Mesenchymal stem cell (in vitro differentiated cells and primary cell): ENCODE results near the gene CDKL2. TPM values are rescaled to one million over a fixed set of nuclear protein-coding genes. Genes with fewer than 3 reads are reported as not detected.
"Not testable (repeated sequence)": the region's sequence is repeated elsewhere in the genome, so short reads cannot be mapped to it uniquely, and the experiment has no call there.

Experiments
- DNase-seq: peaks from one replicate; pipeline ENCODE4 v3.0.0-alpha.2; 2013
- H2AFZ ChIP-seq: one replicate; pipeline ENCODE4 v1.6.1; 2013; ENCODE audit warnings: low read depth, mild to moderate bottlenecking, control low read depth, inconsistent platforms, low read length, moderate library complexity
- H2AK5ac ChIP-seq: 2 replicates; pipeline ENCODE4 v1.6.1; 2013; ENCODE audit warnings: low read length, moderate library complexity, mild to moderate bottlenecking, inconsistent platforms; ENCODE audit not compliant: severe bottlenecking
- H2BK120ac ChIP-seq: one replicate; pipeline ENCODE4 v1.6.1; 2013; ENCODE audit warnings: low read depth, mild to moderate bottlenecking, inconsistent platforms, low read length, moderate library complexity
- H2BK12ac ChIP-seq, 2 experiments: one replicate each; pipeline ENCODE4 v1.6.1; 2013; ENCODE audit warnings: inconsistent platforms in 2 of 2, low read length in 2 of 2, mild to moderate bottlenecking in 2 of 2, moderate library complexity in 2 of 2, control low read depth in 1 of 2
- H2BK15ac ChIP-seq: one replicate; pipeline ENCODE4 v1.6.1; 2013; ENCODE audit warnings: mild to moderate bottlenecking, low read depth, inconsistent platforms; ENCODE audit not compliant: poor library complexity, severe bottlenecking
- H2BK5ac ChIP-seq: 2 replicates; pipeline ENCODE4 v1.6.1; 2013; ENCODE audit warnings: low read depth, mild to moderate bottlenecking, low read length, control low read depth, inconsistent platforms; ENCODE audit not compliant: poor library complexity, severe bottlenecking
- H3K14ac ChIP-seq, 2 experiments: one replicate each; pipeline ENCODE4 v1.6.1; 2013; ENCODE audit warnings: inconsistent platforms in 2 of 2, low read length in 2 of 2, control low read depth in 1 of 2, mild to moderate bottlenecking in 1 of 2, moderate library complexity in 1 of 2
- H3K18ac ChIP-seq, 2 experiments: one replicate each; pipeline ENCODE4 v1.6.1; 2013; ENCODE audit warnings: inconsistent platforms in 2 of 2, low read length in 2 of 2, control low read depth in 1 of 2, low read depth in 1 of 2, mild to moderate bottlenecking in 1 of 2
- H3K23ac ChIP-seq, 2 experiments: one replicate each; pipeline ENCODE4 v1.6.1; 2013; ENCODE audit warnings: inconsistent platforms in 2 of 2, low read length in 2 of 2, mild to moderate bottlenecking in 2 of 2, moderate library complexity in 2 of 2, control low read depth in 1 of 2
- H3K27ac ChIP-seq: 2 replicates; pipeline ENCODE4 v1.5.1; 2013; ENCODE audit warnings: mild to moderate bottlenecking, moderate library complexity, low read length, control low read depth, inconsistent platforms; ENCODE audit not compliant: poor library complexity, severe bottlenecking
- H3K27me3 ChIP-seq, 2 experiments: 2 replicates each; pipeline versions ENCODE4 v1.6.1 to v1.7.0; 2013; ENCODE audit warnings: low read length in 2 of 2, mild to moderate bottlenecking in 2 of 2, moderate library complexity in 2 of 2, control low read depth in 1 of 2, inconsistent platforms in 1 of 2; ENCODE audit not compliant: control insufficient read depth in 1 of 2, insufficient read depth in 1 of 2
- H3K36me3 ChIP-seq, 2 experiments: 2 replicates each; pipeline versions ENCODE4 v1.6.1 to v1.7.0; 2013; ENCODE audit warnings: low read length in 2 of 2, control low read depth in 1 of 2, inconsistent platforms in 1 of 2, low read depth in 1 of 2, mild to moderate bottlenecking in 1 of 2; ENCODE audit not compliant: insufficient read depth in 2 of 2, control insufficient read depth in 1 of 2
- H3K4ac ChIP-seq, 2 experiments: one replicate each; pipeline ENCODE4 v1.6.1; 2013; ENCODE audit warnings: inconsistent platforms in 2 of 2, low read length in 2 of 2, mild to moderate bottlenecking in 2 of 2, moderate library complexity in 2 of 2, control low read depth in 1 of 2, low read depth in 1 of 2
- H3K4me1 ChIP-seq: 2 replicates; pipeline ENCODE4 v1.6.1; 2013; ENCODE audit warnings: low read depth, low read length, control low read depth; ENCODE audit not compliant: control insufficient read depth, insufficient read depth
- H3K4me2 ChIP-seq: 2 replicates; pipeline ENCODE4 v1.6.1; 2013; ENCODE audit warnings: low read length, mild to moderate bottlenecking, inconsistent platforms; ENCODE audit not compliant: poor library complexity, severe bottlenecking
- H3K4me3 ChIP-seq, 2 experiments: 2 replicates each; pipeline versions ENCODE4 v1.5.1 to v1.7.0; 2013; ENCODE audit warnings: low read length in 2 of 2, mild to moderate bottlenecking in 2 of 2, control low read depth in 1 of 2, low read depth in 1 of 2; ENCODE audit not compliant: insufficient read depth in 1 of 2
- H3K79me1 ChIP-seq: replicated peaks from 2 replicates; pipeline ENCODE4 v1.6.1; 2013; ENCODE audit warnings: mild to moderate bottlenecking, control low read depth, low read length, inconsistent platforms; ENCODE audit not compliant: poor library complexity, severe bottlenecking
- H3K9ac ChIP-seq: 2 replicates; pipeline ENCODE4 v1.7.0; 2013; ENCODE audit warnings: mild to moderate bottlenecking, low read length, moderate library complexity
- H3K9me3 ChIP-seq: 2 replicates; pipeline ENCODE4 v1.7.0; 2013; ENCODE audit warnings: mild to moderate bottlenecking, low read length; ENCODE audit not compliant: control insufficient read depth
- H4K8ac ChIP-seq: one replicate; pipeline ENCODE4 v1.6.1; 2013; ENCODE audit warnings: inconsistent platforms, mild to moderate bottlenecking, low read length, moderate library complexity
- H4K91ac ChIP-seq: one replicate; pipeline ENCODE4 v1.6.1; 2013; ENCODE audit warnings: mild to moderate bottlenecking, low read length, inconsistent platforms
- WGBS: methylation state at CpG from one replicate; pipeline ENCODE4 v1.1.7; 2013; ENCODE audit warnings: mixed read lengths; 5-methylcytosine and 5-hydroxymethylcytosine counted together
- small RNA-seq: library from polyadenylated mRNA; stranded (forward); fragments of <200 nt; extraction: miRNeasy Mini kit (QIAGEN cat#:217004); gene quantifications from one replicate; pipeline ENCODE3, GENCODE V24; 2013; ENCODE audit warnings: low read depth

Gene CDKL2

DNA sequence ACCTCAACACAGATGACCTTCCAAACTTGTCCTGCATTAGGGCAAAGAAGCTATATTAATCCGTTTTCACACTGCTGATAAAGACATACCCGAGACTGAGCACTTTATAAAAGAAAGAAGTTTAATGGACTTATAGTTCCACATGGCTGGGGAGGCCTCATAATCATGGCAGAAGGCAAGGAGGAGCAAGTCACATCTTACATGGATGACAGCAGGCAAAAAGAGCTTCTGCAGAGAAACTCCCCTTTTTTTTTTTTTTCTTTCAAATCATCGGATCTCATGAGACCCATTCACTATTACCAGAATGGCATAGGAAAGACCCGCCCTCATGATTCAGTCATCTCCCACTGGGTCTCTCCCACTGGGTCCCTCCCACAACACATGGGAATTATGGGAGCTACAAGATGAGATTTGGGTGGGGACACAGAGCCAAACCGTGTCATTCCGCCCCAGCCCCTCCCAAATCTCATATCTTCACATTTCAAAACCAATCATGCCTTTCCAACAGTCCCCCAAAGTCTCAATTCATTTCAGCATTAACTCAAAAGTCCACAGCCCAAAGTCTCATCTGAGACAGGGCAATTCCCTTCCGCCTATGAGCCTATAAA is 98.7 kb downstream of the CDKL2 start:
- H2BK15ac ChIP-seq, H3K4me3 ChIP-seq, H3K27ac ChIP-seq, H3K4me2 ChIP-seq, H3K14ac ChIP-seq, H4K91ac ChIP-seq, H4K8ac ChIP-seq, H2BK5ac ChIP-seq, H3K4ac ChIP-seq, H3K23ac ChIP-seq, H2BK120ac ChIP-seq, H3K27me3 ChIP-seq, H3K4me1 ChIP-seq, H3K9ac ChIP-seq, H3K18ac ChIP-seq, H2AFZ ChIP-seq, H3K79me1 ChIP-seq, H2AK5ac ChIP-seq, H2BK12ac ChIP-seq, DNase-seq: not testable (repeated sequence)
- H3K36me3 ChIP-seq = peaks cover 7 to 62% of the 10 kb centered on the region in 2 experiments
- 98% methylated on average over 7 of the region's 7 CpGs for WGBS
- H3K9me3 ChIP-seq = peaks cover 16% of the 10 kb centered on the region

DNA sequence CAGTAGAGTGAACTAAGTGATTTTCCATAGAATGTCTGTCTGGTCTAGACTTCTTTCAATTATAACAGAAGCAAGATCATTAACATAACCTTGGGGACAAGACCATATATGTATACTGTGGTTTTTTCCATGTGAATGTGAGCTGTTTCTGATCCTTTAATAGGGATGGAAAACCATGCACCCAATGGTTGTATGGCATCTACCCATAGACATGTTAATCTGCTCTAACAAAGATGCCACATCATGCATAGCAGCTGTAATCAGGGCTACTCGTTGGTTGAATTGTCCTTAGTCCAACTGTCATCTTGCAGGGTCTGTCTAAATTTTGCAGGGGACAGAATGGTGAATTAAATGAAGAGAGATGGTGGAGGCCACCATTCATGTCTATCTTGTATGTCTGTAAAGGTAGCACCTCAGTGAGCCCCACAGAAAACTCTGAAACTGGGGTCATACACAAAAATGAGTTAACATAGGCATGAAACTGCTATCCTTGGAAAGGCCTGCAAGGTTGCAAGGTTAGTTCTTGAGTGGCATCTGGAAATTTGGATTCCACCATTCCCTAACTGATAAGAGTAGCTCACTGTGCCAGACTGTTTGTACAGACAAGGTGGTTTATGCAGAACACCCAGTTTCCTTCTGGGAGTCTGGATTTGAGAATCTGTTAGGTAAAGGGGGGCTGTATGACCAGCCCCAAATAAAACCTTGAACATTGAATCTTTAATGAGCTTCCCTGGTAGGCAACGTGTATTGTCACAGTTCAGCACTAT is 99.6 kb downstream of the CDKL2 start:
- no peak overlapping the region for H3K23ac ChIP-seq
- H3K9ac ChIP-seq = no peak overlapping the region
- no peak overlapping the region for H3K18ac ChIP-seq
- peaks cover 10 to 71% of the 10 kb centered on the region in 2 experiments for H3K36me3 ChIP-seq
- DNase-seq = no peak
- H4K8ac ChIP-seq = no peak overlapping the region
- H2BK5ac ChIP-seq = no peak overlapping the region
- no peak overlapping the region for H3K4me2 ChIP-seq
- H2AK5ac ChIP-seq = no peak overlapping the region
- H2BK120ac ChIP-seq = no peak overlapping the region
- no peak overlapping the region for H2BK15ac ChIP-seq
- no peak overlapping the region for H2AFZ ChIP-seq
- no peak overlapping the region for H2BK12ac ChIP-seq
- no peak overlapping the region for H3K14ac ChIP-seq
- peaks cover 15% of the 10 kb centered on the region for H3K9me3 ChIP-seq
- no peak overlapping the region for H4K91ac ChIP-seq
- H3K4me3 ChIP-seq = no peak overlapping the region
- no peaks in the 10 kb centered on the region for H3K27me3 ChIP-seq
- no peak overlapping the region for H3K4ac ChIP-seq
- peaks cover 8% of the 10 kb centered on the region for H3K79me1 ChIP-seq
- peaks cover 1% of the 10 kb centered on the region for H3K4me1 ChIP-seq
- H3K27ac ChIP-seq = no peak overlapping the region
- WGBS = 96% methylated on average over 2 of the region's 2 CpGs

Small RNAs within 50 kb of the gene (small RNA-seq; reads per million reads assigned to genes)
- gene RF00019 = not detected
